Measurements from ENCODE around the gene SRGAP3. TPM values are rescaled to one million over a fixed set of nuclear protein-coding genes. Genes with fewer than 3 reads are reported as not detected.

Gene SRGAP3
- total and polyA plus RNA-seq, 2 experiments from 2014 or later, result 7.4 to 8.3 TPM

DNA sequence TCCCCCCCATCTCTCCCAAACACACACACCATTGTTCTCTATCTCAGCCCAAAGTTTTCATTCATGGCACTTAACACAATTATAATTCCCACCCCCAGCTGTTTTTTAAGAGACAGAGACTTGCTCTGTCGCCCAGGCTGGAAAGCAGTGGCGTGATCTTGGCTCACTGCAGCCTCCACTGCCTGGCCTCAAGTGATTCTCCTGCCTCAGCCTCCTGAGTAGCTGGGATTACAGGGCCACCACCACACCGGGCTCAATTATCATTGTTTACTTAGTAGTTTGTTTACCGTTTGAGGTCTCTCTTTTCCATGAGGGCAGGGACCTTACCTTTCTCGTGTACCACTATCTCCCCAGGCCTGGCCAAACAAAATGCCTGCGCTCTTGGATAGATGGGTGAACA is 206.4 kb downstream of the SRGAP3 start:
- WGBS (ENCODE audit: low lambda C conversion rate, missing lambda C conversion rate), result 68% methylated on average over 6 of the region's 6 CpGs
- no peaks in the 10 kb centered on the region for H3K79me2 ChIP-seq
- H3K4me1 ChIP-seq (ENCODE audit: insufficient read depth), result no peaks in the 10 kb centered on the region
- no peaks in the 10 kb centered on the region for H3K36me3 ChIP-seq (replicated peaks; ENCODE audit: insufficient read depth, low read depth)
- H2AFZ ChIP-seq, result no peak overlapping the region
- H3K27ac ChIP-seq, result no peak overlapping the region
- no peak for DNase-seq (ENCODE audit: low spot score)
- H4K20me1 ChIP-seq (ENCODE audit: insufficient read depth, poor library complexity, severe bottlenecking), result no peaks in the 10 kb centered on the region
- no peaks in the 10 kb centered on the region for H3K9me2 ChIP-seq (replicated peaks; ENCODE audit: insufficient read depth)
- H3K9me3 ChIP-seq (ENCODE audit: low read depth), result no peaks in the 10 kb centered on the region
- H3K27me3 ChIP-seq, result no peaks in the 10 kb centered on the region
- TF ChIP-seq, protein P1, sequence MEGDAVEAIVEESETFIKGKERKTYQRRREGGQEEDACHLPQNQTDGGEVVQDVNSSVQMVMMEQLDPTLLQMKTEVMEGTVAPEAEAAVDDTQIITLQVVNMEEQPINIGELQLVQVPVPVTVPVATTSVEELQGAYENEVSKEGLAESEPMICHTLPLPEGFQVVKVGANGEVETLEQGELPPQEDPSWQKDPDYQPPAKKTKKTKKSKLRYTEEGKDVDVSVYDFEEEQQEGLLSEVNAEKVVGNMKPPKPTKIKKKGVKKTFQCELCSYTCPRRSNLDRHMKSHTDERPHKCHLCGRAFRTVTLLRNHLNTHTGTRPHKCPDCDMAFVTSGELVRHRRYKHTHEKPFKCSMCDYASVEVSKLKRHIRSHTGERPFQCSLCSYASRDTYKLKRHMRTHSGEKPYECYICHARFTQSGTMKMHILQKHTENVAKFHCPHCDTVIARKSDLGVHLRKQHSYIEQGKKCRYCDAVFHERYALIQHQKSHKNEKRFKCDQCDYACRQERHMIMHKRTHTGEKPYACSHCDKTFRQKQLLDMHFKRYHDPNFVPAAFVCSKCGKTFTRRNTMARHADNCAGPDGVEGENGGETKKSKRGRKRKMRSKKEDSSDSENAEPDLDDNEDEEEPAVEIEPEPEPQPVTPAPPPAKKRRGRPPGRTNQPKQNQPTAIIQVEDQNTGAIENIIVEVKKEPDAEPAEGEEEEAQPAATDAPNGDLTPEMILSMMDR (IDR thresholded peaks at IDR 0.05; ENCODE audit: poor library complexity), result no peak
- TF ChIP-seq EZH2phosphoT487 (IDR thresholded peaks at IDR 0.05; ENCODE audit: low read depth, severe bottlenecking, unreplicated experiment) (no peak), EZH2 (IDR thresholded peaks at IDR 0.05; ENCODE audit: borderline replicate concordance) (no peak)
- no peak overlapping the region for H3K4me3 ChIP-seq
- H3K4me2 ChIP-seq, result no peak overlapping the region

DNA sequence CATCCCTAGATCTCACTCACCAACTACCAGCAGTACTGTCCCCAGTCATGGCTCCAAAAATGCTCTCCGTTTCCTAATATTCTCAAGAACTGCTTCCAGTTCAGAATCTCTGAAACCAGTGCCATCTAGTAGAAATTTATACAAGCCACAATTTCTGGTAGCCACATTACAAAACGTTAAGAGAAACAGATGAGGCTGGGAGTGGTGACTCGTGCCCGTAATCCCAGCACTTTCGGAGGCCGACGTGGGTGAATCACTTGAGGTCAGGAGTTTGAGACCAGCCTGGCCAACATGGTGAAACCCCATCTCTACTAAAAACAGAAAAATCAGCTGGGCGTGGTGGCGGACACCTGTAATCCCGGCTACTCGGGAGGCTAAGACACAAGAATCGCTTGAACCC is 207.8 kb downstream of the SRGAP3 start:
- TF ChIP-seq, protein P1 (IDR thresholded peaks at IDR 0.05; ENCODE audit: poor library complexity), result no peak
- TF ChIP-seq EZH2 (IDR thresholded peaks at IDR 0.05; ENCODE audit: borderline replicate concordance) (no peak), EZH2phosphoT487 (IDR thresholded peaks at IDR 0.05; ENCODE audit: low read depth, severe bottlenecking, unreplicated experiment) (no peak)

DNA sequence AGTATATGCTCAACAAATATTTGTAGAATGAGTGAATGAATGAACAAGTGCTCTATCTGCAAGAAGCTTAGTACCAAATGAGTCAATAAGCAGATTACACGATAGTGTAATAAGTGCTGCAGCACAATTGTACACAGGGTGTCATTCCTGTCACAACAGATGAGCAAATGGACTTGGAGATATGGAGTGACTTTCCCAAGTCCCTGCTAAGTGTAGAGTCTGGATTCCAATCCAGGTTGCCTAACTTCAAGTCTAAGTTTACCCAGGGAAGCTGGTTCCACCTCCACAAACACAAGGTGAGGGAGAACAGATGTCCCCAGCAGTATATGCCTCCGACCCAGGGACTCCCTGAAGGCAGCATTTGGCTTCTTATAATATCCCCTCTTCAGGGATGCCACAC is 208.4 kb downstream of the SRGAP3 start:
- H3K36me3 ChIP-seq (replicated peaks; ENCODE audit: insufficient read depth, low read depth), result no peaks in the 10 kb centered on the region
- no peaks in the 10 kb centered on the region for H4K20me1 ChIP-seq (ENCODE audit: insufficient read depth, poor library complexity, severe bottlenecking)
- no peaks in the 10 kb centered on the region for H3K9me2 ChIP-seq (replicated peaks; ENCODE audit: insufficient read depth)
- TF ChIP-seq EZH2 (IDR thresholded peaks at IDR 0.05; ENCODE audit: borderline replicate concordance) (no peak), EZH2phosphoT487 (IDR thresholded peaks at IDR 0.05; ENCODE audit: low read depth, severe bottlenecking, unreplicated experiment) (no peak)
- TF ChIP-seq, protein P1 (IDR thresholded peaks at IDR 0.05; ENCODE audit: poor library complexity), result no peak
- no peak for DNase-seq (ENCODE audit: low spot score)
- 60% methylated on average over 2 of the region's 2 CpGs for WGBS (ENCODE audit: low lambda C conversion rate, missing lambda C conversion rate)
- no peak overlapping the region for H2AFZ ChIP-seq
- H3K27ac ChIP-seq, result no peak overlapping the region
- no peak overlapping the region for H3K4me2 ChIP-seq
- H3K27me3 ChIP-seq, result no peaks in the 10 kb centered on the region
- H3K79me2 ChIP-seq, result no peaks in the 10 kb centered on the region
- no peaks in the 10 kb centered on the region for H3K9me3 ChIP-seq (ENCODE audit: low read depth)
- peaks cover 8% of the 10 kb centered on the region for H3K4me1 ChIP-seq (ENCODE audit: insufficient read depth)
- no peak overlapping the region for H3K4me3 ChIP-seq

More for the DNA sequence above, 207.8 kb downstream of the SRGAP3 start:
- Histone ChIP-seq H3K79me2 (no peaks in the 10 kb centered on the region), H3K27me3 (no peaks in the 10 kb centered on the region), H3K4me2 (no peak overlapping the region), H3K9me3 (ENCODE audit: low read depth) (no peaks in the 10 kb centered on the region), H3K4me3 (no peak overlapping the region), H3K4me1 (ENCODE audit: insufficient read depth) (peaks cover 5% of the 10 kb centered on the region), H4K20me1 (ENCODE audit: insufficient read depth, poor library complexity, severe bottlenecking) (no peaks in the 10 kb centered on the region), H3K9me2 (replicated peaks; ENCODE audit: insufficient read depth) (no peaks in the 10 kb centered on the region), H2AFZ (no peak overlapping the region), H3K36me3 (replicated peaks; ENCODE audit: insufficient read depth, low read depth) (no peaks in the 10 kb centered on the region), H3K27ac (no peak overlapping the region)
- DNase-seq (ENCODE audit: low spot score), result no peak
- WGBS (ENCODE audit: low lambda C conversion rate, missing lambda C conversion rate), result 91% methylated on average over 12 of the region's 12 CpGs

Data from hepatocyte (in vitro differentiated cells).